Measurements from ENCODE around the gene ZBP1. TPM values are rescaled to one million over a fixed set of nuclear protein-coding genes. Genes with fewer than 3 reads are reported as not detected.

The ZBP1 gene
- total RNA-seq, 1 donor from 2014 or later = not detected

DNA sequence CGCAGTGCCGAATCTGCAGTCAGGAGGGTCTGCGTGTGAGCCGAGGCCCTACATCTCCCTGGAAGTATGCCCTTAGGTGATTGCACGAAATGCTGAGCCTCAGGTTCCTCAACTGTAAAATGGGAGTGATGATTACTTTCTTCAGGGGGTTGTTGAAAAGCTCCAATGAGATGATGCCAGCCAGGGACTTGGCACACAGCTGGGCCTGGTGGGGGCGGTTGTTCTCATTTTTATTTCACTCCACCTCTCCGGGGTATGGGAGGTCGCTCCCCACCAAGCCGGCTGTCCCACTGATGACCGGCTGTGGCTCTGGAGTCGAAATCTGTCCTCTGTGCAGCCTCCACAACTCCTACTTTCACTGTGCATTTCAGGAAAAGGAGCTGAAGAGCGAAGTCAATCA is 51.3 kb downstream of the ZBP1 start:
- H3K36me3 Mint-ChIP-seq (ENCODE audit: low read depth) = no peaks in the 10 kb centered on the region
- H3K4me3 Mint-ChIP-seq (ENCODE audit: unreplicated experiment) = no peak overlapping the region
- H3K27me3 Mint-ChIP-seq (ENCODE audit: low read depth) = peaks cover 48% of the 10 kb centered on the region
- DNase-seq (ENCODE audit: low spot score) = no peak
- H3K4me1 Mint-ChIP-seq (ENCODE audit: low read depth) = peaks cover 6% of the 10 kb centered on the region
- TF ChIP-seq CTCF (IDR thresholded peaks at IDR 0.05) = no peak
- H3K9me3 Mint-ChIP-seq (ENCODE audit: low read depth) = no peaks in the 10 kb centered on the region
- no peak overlapping the region for H3K27ac Mint-ChIP-seq (ENCODE audit: unreplicated experiment)

GRCh38 chr20:57568088-57568896 is 51.9 kb downstream of the ZBP1 start:
- Mint-ChIP-seq H3K4me3 (ENCODE audit: unreplicated experiment) (no peak overlapping the region), H3K27ac (ENCODE audit: unreplicated experiment) (no peak overlapping the region), H3K36me3 (ENCODE audit: low read depth) (no peaks in the 10 kb centered on the region), H3K27me3 (ENCODE audit: low read depth) (peaks cover 43% of the 10 kb centered on the region), H3K4me1 (ENCODE audit: low read depth) (peaks cover 6% of the 10 kb centered on the region), H3K9me3 (ENCODE audit: low read depth) (no peaks in the 10 kb centered on the region)
- no peak for DNase-seq (ENCODE audit: low spot score)
- no peak for TF ChIP-seq CTCF (IDR thresholded peaks at IDR 0.05)

DNA sequence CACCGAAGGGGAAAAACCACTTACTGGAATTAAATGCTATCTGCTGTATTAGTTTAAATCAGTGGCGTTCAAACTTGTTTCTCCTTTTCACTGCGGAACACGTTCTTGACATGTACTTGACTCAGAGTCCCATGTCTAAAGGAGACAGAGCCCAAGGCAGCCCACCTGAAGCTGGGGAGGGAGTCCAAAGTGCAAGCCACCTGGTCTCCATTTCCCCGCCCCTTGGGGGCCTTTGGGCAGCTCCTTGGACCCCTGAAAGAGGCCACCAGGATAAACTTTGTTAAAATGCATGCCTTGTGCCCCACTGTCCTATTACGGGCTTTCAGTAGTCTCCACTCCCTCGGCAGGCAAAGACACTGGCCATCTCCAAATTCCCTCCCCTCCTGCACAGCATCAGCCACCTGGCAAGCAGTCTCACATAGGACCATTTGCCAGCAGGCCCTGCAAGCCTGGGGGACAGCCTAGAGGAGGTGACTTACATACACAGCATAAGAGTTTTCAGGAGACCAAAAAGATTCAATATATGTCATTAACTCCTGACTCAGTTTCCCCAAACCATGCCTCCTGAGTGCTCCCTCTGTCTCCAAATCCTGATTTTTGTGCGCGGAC is 52.7 kb downstream of the ZBP1 start:
- Mint-ChIP-seq H3K27ac (ENCODE audit: unreplicated experiment) (no peak overlapping the region), H3K27me3 (ENCODE audit: low read depth) (peaks cover 38% of the 10 kb centered on the region), H3K4me3 (ENCODE audit: unreplicated experiment) (no peak overlapping the region), H3K36me3 (ENCODE audit: low read depth) (no peaks in the 10 kb centered on the region), H3K9me3 (ENCODE audit: low read depth) (no peaks in the 10 kb centered on the region), H3K4me1 (ENCODE audit: low read depth) (peaks cover 6% of the 10 kb centered on the region)
- no peak for DNase-seq (ENCODE audit: low spot score)
- TF ChIP-seq CTCF (IDR thresholded peaks at IDR 0.05) = no peak

- Mint-ChIP-seq H3K9me3 (ENCODE audit: low read depth) (no peaks in the 10 kb centered on the region), H3K4me3 (ENCODE audit: unreplicated experiment) (no peak overlapping the region), H3K27me3 (ENCODE audit: low read depth) (peaks cover 37% of the 10 kb centered on the region), H3K36me3 (ENCODE audit: low read depth) (no peaks in the 10 kb centered on the region), H3K27ac (ENCODE audit: unreplicated experiment) (no peak overlapping the region), H3K4me1 (ENCODE audit: low read depth) (peaks cover 6% of the 10 kb centered on the region)
- no peak for TF ChIP-seq CTCF (IDR thresholded peaks at IDR 0.05)
- DNase-seq (ENCODE audit: low spot score) = no peak
Observed at GRCh38 chr20:57566803-57567459, 53.3 kb downstream of the ZBP1 start.

GRCh38 chr20:57566399-57566798 is 53.8 kb downstream of the ZBP1 start:
- Mint-ChIP-seq H3K4me1 (ENCODE audit: low read depth) (peaks cover 6% of the 10 kb centered on the region), H3K4me3 (ENCODE audit: unreplicated experiment) (no peak overlapping the region), H3K36me3 (ENCODE audit: low read depth) (no peaks in the 10 kb centered on the region), H3K27ac (ENCODE audit: unreplicated experiment) (no peak overlapping the region), H3K9me3 (ENCODE audit: low read depth) (no peaks in the 10 kb centered on the region), H3K27me3 (ENCODE audit: low read depth) (peaks cover 35% of the 10 kb centered on the region)
- no peak for DNase-seq (ENCODE audit: low spot score)
- no peak for TF ChIP-seq CTCF (IDR thresholded peaks at IDR 0.05)
